HepG2 (cell line): Measurements from ENCODE around the gene VPS29. TPM values are rescaled to one million over a fixed set of nuclear protein-coding genes. Genes with fewer than 3 reads are reported as not detected.

Experiments
- HNRNPL ChIP-seq: fragments of 200-400 bp; formaldehyde crosslinking; IDR thresholded peaks from 2 replicates; pipeline ENCODE4 v1.6.1; 2017; ENCODE audit warnings: mild to moderate bottlenecking, low read depth, low read length
- HOXA5 ChIP-seq: sonication (generic); formaldehyde crosslinking; IDR thresholded peaks from 2 replicates; pipeline ENCODE4 v1.4.0; 2020; ENCODE audit warnings: missing genetic modification reagents
- KDM5A ChIP-seq: fragments of 200-600 bp; sonication (generic); IDR thresholded peaks from 2 replicates; pipeline ENCODE4 v1.7.0; 2018; ENCODE audit warnings: antibody characterized with exemption, mild to moderate bottlenecking, low read length, borderline replicate concordance
- NFKB2 ChIP-seq: sonication (generic); formaldehyde crosslinking; IDR thresholded peaks from 2 replicates; pipeline ENCODE4 v1.4.0; 2020; ENCODE audit warnings: missing genetic modification reagents, borderline replicate concordance
- PITX1 ChIP-seq: sonication (generic); formaldehyde crosslinking; IDR thresholded peaks from 2 replicates; pipeline ENCODE4 v1.5.1; 2020; ENCODE audit warnings: mild to moderate bottlenecking, missing genetic modification reagents
- ZBTB38 ChIP-seq: sonication (generic); formaldehyde crosslinking; IDR thresholded peaks from 2 replicates; pipeline ENCODE4 v1.5.1; 2020; ENCODE audit warnings: mild to moderate bottlenecking, missing genetic modification reagents
- ZIK1 ChIP-seq: sonication (generic); formaldehyde crosslinking; IDR thresholded peaks from 2 replicates; pipeline ENCODE4 v1.5.0; 2020; ENCODE audit warnings: mild to moderate bottlenecking, low read depth, missing genetic modification reagents, borderline replicate concordance
- ZNF792 ChIP-seq: IDR thresholded peaks from 2 replicates; pipeline ENCODE4 v1.6.1; 2016
- polyA plus RNA-seq, 8 experiments: library from polyadenylated mRNA; depleted of rRNA in 3 of 8; stranded (reverse) in 7 of 8; unstranded in 1 of 8; fragments of >200 nt; fragmentation: Illumina TruSeq in 4 of 8; extraction: Trizol in 4 of 8; gene quantifications; 2 replicates each; pipeline versions ENCODE4 v1.2.1 to v1.2.3, GENCODE V29; 2011 to 2016; ENCODE audit warnings: low read depth in 4 of 8, missing spikeins in 1 of 8, mixed read lengths in 1 of 8; ENCODE audit not compliant: insufficient read depth in 1 of 8
- total RNA-seq, 5 experiments: library from RNA; depleted of rRNA; stranded (reverse); fragments of >200 nt; fragmentation: Illumina TruSeq; extraction: Trizol; gene quantifications; 2 replicates each; pipeline ENCODE4 v1.2.3, GENCODE V29; 2016; ENCODE audit warnings: low read depth in 1 of 5
- TF ChIP-seq, protein P1 (sequence below): sonication (generic); formaldehyde crosslinking; IDR thresholded peaks from 2 replicates; pipeline ENCODE4 v1.5.1; 2020; ENCODE audit warnings: mild to moderate bottlenecking, missing genetic modification reagents, moderate library complexity
- TF ChIP-seq, protein P2 (sequence below): sonication (generic); formaldehyde crosslinking; IDR thresholded peaks from 2 replicates; pipeline ENCODE4 v1.4.0; 2020; ENCODE audit warnings: low read depth, mild to moderate bottlenecking, missing genetic modification reagents
- TF ChIP-seq, protein P3 (sequence below): IDR thresholded peaks from 2 replicates; pipeline ENCODE4 v1.6.1; 2016; ENCODE audit warnings: missing genetic modification reagents, missing compliant biosample characterization
- TF ChIP-seq, protein P4 (sequence below): IDR thresholded peaks from 2 replicates; pipeline ENCODE4 v1.6.1; 2016; ENCODE audit warnings: mild to moderate bottlenecking
- TF ChIP-seq, protein P5 (sequence below): sonication (generic); formaldehyde crosslinking; IDR thresholded peaks from 2 replicates; pipeline ENCODE4 v1.5.1; 2020; ENCODE audit warnings: missing genetic modification reagents, mild to moderate bottlenecking, borderline replicate concordance

The VPS29 gene
- total and polyA plus RNA-seq, 2 of the 13 experiments (the other 11 are each of a cell fraction or from before 2014, with no cell fraction given), result 107 to 114 TPM

DNA sequence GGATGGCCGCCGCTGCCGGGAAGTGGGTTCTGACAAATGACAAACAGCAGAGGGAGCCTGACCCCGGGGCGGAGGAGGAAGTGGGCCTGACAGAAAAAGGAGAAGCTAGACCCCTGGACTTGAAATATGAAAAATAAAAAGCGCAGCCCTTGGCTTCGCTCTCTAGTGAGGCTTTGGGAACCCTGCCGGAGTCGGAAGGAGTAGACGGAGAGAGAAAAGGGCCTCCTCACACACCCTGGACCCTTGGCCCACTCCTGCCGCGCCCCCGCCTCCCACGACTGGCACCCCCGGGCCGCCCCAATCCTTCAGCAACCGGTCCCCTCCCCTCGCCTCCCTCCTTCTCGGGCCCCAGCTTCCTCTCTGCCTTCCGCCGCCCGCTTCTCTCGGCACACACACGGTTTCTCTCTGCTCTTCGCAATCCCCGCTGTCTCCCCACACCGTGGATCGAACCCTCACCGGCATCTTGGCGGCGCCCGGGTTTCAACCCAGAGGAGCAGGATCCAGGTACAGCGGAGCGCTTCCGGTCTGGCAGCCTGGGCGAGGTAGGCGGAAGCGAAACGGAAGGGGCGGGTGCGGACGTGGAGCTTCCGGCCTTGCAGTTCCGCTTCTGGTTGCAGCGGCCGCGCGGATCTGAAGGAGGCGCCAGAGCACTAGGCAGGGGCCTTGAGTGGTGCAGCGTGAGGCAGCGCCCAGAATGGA lies 52.0 kb downstream of the VPS29 start, which contains the start of gene ARPC3 (continued):
- TF ChIP-seq, protein P1, sequence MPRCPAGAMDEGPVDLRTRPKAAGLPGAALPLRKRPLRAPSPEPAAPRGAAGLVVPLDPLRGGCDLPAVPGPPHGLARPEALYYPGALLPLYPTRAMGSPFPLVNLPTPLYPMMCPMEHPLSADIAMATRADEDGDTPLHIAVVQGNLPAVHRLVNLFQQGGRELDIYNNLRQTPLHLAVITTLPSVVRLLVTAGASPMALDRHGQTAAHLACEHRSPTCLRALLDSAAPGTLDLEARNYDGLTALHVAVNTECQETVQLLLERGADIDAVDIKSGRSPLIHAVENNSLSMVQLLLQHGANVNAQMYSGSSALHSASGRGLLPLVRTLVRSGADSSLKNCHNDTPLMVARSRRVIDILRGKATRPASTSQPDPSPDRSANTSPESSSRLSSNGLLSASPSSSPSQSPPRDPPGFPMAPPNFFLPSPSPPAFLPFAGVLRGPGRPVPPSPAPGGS (CRISPR knock-in tag), result no peak; the same call in 1 of the 2 replicates
- TF ChIP-seq, protein P2, sequence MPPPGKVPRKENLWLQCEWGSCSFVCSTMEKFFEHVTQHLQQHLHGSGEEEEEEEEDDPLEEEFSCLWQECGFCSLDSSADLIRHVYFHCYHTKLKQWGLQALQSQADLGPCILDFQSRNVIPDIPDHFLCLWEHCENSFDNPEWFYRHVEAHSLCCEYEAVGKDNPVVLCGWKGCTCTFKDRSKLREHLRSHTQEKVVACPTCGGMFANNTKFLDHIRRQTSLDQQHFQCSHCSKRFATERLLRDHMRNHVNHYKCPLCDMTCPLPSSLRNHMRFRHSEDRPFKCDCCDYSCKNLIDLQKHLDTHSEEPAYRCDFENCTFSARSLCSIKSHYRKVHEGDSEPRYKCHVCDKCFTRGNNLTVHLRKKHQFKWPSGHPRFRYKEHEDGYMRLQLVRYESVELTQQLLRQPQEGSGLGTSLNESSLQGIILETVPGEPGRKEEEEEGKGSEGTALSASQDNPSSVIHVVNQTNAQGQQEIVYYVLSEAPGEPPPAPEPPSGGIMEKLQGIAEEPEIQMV (CRISPR knock-in tag), result peak; percentile 65; the same call in 1 of the 2 replicates
- TF ChIP-seq, protein P3, sequence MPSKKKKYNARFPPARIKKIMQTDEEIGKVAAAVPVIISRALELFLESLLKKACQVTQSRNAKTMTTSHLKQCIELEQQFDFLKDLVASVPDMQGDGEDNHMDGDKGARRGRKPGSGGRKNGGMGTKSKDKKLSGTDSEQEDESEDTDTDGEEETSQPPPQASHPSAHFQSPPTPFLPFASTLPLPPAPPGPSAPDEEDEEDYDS (CRISPR knock-in tag), result peak; percentile 83
- TF ChIP-seq ZNF792 (CRISPR knock-in tag) (peak; percentile 88), HNRNPL (peak; percentile 69; the same call in 1 of the 2 replicates), ZBTB38 (peak; percentile 90), KDM5A (peak; percentile 81), HOXA5 (CRISPR knock-in tag) (peak; percentile 33; the same call in 1 of the 2 replicates), PITX1 (0 out of 2 replicates have a peak, but pooled peaks have one; percentile 67), NFKB2 (CRISPR knock-in tag) (peak; percentile 35; the same call in 1 of the 2 replicates), ZIK1 (CRISPR knock-in tag) (peak; percentile 84; the same call in 1 of the 2 replicates)
- TF ChIP-seq, protein P4, sequence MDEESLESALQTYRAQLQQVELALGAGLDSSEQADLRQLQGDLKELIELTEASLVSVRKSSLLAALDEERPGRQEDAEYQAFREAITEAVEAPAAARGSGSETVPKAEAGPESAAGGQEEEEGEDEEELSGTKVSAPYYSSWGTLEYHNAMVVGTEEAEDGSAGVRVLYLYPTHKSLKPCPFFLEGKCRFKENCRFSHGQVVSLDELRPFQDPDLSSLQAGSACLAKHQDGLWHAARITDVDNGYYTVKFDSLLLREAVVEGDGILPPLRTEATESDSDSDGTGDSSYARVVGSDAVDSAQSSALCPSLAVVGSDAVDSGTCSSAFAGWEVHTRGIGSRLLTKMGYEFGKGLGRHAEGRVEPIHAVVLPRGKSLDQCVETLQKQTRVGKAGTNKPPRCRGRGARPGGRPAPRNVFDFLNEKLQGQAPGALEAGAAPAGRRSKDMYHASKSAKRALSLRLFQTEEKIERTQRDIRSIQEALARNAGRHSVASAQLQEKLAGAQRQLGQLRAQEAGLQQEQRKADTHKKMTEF (CRISPR knock-in tag), result peak; percentile 79; the same call in 1 of the 2 replicates
- TF ChIP-seq, protein P5, sequence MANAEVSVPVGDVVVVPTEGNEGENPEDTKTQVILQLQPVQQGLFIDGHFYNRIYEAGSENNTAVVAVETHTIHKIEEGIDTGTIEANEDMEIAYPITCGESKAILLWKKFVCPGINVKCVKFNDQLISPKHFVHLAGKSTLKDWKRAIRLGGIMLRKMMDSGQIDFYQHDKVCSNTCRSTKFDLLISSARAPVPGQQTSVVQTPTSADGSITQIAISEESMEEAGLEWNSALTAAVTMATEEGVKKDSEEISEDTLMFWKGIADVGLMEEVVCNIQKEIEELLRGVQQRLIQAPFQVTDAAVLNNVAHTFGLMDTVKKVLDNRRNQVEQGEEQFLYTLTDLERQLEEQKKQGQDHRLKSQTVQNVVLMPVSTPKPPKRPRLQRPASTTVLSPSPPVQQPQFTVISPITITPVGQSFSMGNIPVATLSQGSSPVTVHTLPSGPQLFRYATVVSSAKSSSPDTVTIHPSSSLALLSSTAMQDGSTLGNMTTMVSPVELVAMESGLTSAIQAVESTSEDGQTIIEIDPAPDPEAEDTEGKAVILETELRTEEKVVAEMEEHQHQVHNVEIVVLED (CRISPR knock-in tag), result peak; percentile 69; the same call in 1 of the 2 replicates
